HepG2 (cell line): ENCODE results near the gene PRDX5. TPM values are rescaled to one million over a fixed set of nuclear protein-coding genes. Genes with fewer than 3 reads are reported as not detected.
A peak's percentile ranks its signal among the peaks of the same experiment; 100 is the strongest.

Experiments
- CC2D1A ChIP-seq: sonication (generic); formaldehyde crosslinking; IDR thresholded peaks from 2 replicates; pipeline ENCODE4 v1.8.1; 2023; ENCODE audit warnings: mild to moderate bottlenecking, missing genetic modification reagents
- CHCHD3 ChIP-seq: sonication (generic); formaldehyde crosslinking; IDR thresholded peaks from 2 replicates; pipeline ENCODE4 v1.8.0; 2022; ENCODE audit warnings: mild to moderate bottlenecking, missing genetic modification reagents, moderate library complexity
- ELF1 ChIP-seq: sonication (generic); formaldehyde crosslinking; IDR thresholded peaks from 2 replicates; pipeline ENCODE4 v1.4.0; 2020; ENCODE audit warnings: missing genetic modification reagents
- NCOR1 ChIP-seq: fragments of 200-600 bp; sonication (generic); IDR thresholded peaks from 2 replicates; pipeline ENCODE4 v1.7.0; 2017; ENCODE audit warnings: antibody characterized with exemption, low read length, borderline replicate concordance
- NRL ChIP-seq: sonication (generic); formaldehyde crosslinking; IDR thresholded peaks from 2 replicates; pipeline ENCODE4 v1.5.0; 2020; ENCODE audit warnings: missing genetic modification reagents, mild to moderate bottlenecking, moderate library complexity, borderline replicate concordance
- PLRG1 ChIP-seq: fragments of 450-650 bp; conservative IDR thresholded peaks from 2 replicates; pipeline ENCODE4 v1.6.1; 2016
- RAD51 ChIP-seq: fragments of 450-650 bp; IDR thresholded peaks from 2 replicates; pipeline ENCODE4 v1.6.1; 2016; ENCODE audit warnings: borderline replicate concordance
- SCMH1 ChIP-seq: sonication (generic); formaldehyde crosslinking; IDR thresholded peaks from 2 replicates; pipeline ENCODE4 v1.9.0; 2021; ENCODE audit warnings: missing genetic modification reagents, mild to moderate bottlenecking, borderline replicate concordance
- SRF ChIP-seq: IDR thresholded peaks from 2 replicates; pipeline ENCODE4 v1.6.1; 2011; ENCODE audit warnings: mild to moderate bottlenecking, low read depth, low read length, moderate library complexity
- TBL1XR1 ChIP-seq: fragments of 150-350 bp; IDR thresholded peaks from 2 replicates; pipeline ENCODE4 v1.6.1; 2014; ENCODE audit warnings: borderline replicate concordance, low read length; ENCODE audit not compliant: partially characterized antibody
- TBP ChIP-seq: sonication (generic); formaldehyde crosslinking; IDR thresholded peaks from 2 replicates; pipeline ENCODE4 v1.5.0; 2020; ENCODE audit warnings: missing genetic modification reagents
- ZNF121 ChIP-seq: sonication (generic); formaldehyde crosslinking; IDR thresholded peaks from 2 replicates; pipeline ENCODE4 v1.5.0; 2020; ENCODE audit warnings: mild to moderate bottlenecking, missing genetic modification reagents
- ZNF225 ChIP-seq: sonication (generic); formaldehyde crosslinking; IDR thresholded peaks from 2 replicates; pipeline ENCODE4 v1.4.0; 2020; ENCODE audit warnings: mild to moderate bottlenecking, missing genetic modification reagents
- ZNF326 ChIP-seq: sonication (generic); formaldehyde crosslinking; IDR thresholded peaks from 2 replicates; pipeline ENCODE4 v1.4.0; 2020; ENCODE audit warnings: missing genetic modification reagents, borderline replicate concordance
- ZNF549 ChIP-seq: sonication (generic); formaldehyde crosslinking; IDR thresholded peaks from 2 replicates; pipeline ENCODE4 v1.5.0; 2020; ENCODE audit warnings: missing genetic modification reagents
- ZNF552 ChIP-seq: sonication (generic); formaldehyde crosslinking; IDR thresholded peaks from 2 replicates; pipeline ENCODE4 v1.9.0; 2022; ENCODE audit warnings: missing genetic modification reagents, mild to moderate bottlenecking, borderline replicate concordance
- ZNF556 ChIP-seq: sonication (generic); formaldehyde crosslinking; IDR thresholded peaks from 2 replicates; pipeline ENCODE4 v1.4.0; 2020; ENCODE audit warnings: mild to moderate bottlenecking, missing genetic modification reagents, borderline replicate concordance
- ZNF678 ChIP-seq: sonication (generic); formaldehyde crosslinking; IDR thresholded peaks from 2 replicates; pipeline ENCODE4 v1.4.0; 2020; ENCODE audit warnings: mild to moderate bottlenecking, missing genetic modification reagents
- ZNF746 ChIP-seq: sonication (generic); formaldehyde crosslinking; IDR thresholded peaks from 2 replicates; pipeline ENCODE4 v1.8.0; 2022; ENCODE audit warnings: mild to moderate bottlenecking, missing genetic modification reagents
- ZNF891 ChIP-seq: sonication (generic); formaldehyde crosslinking; IDR thresholded peaks from 2 replicates; pipeline ENCODE4 v1.5.0; 2020; ENCODE audit warnings: mild to moderate bottlenecking, missing genetic modification reagents
- polyA plus RNA-seq, 8 experiments: library from polyadenylated mRNA; depleted of rRNA in 3 of 8; stranded (reverse) in 7 of 8; unstranded in 1 of 8; fragments of >200 nt; fragmentation: Illumina TruSeq in 4 of 8; extraction: Trizol in 4 of 8; gene quantifications; 2 replicates each; pipeline versions ENCODE4 v1.2.1 to v1.2.3, GENCODE V29; 2011 to 2016; ENCODE audit warnings: low read depth in 4 of 8, missing spikeins in 1 of 8, mixed read lengths in 1 of 8; ENCODE audit not compliant: insufficient read depth in 1 of 8
- total RNA-seq, 5 experiments: library from RNA; depleted of rRNA; stranded (reverse); fragments of >200 nt; fragmentation: Illumina TruSeq; extraction: Trizol; gene quantifications; 2 replicates each; pipeline ENCODE4 v1.2.3, GENCODE V29; 2016; ENCODE audit warnings: low read depth in 1 of 5
- TF ChIP-seq, protein P1 (sequence below): sonication (generic); formaldehyde crosslinking; IDR thresholded peaks from 2 replicates; pipeline ENCODE4 v1.5.0; 2020; ENCODE audit warnings: missing genetic modification reagents
- TF ChIP-seq, protein P2 (sequence below): sonication (generic); formaldehyde crosslinking; IDR thresholded peaks from 2 replicates; pipeline ENCODE4 v1.4.0; 2020; ENCODE audit warnings: missing genetic modification reagents
- TF ChIP-seq, protein P3 (sequence below): sonication (generic); formaldehyde crosslinking; IDR thresholded peaks from 2 replicates; pipeline ENCODE4 v1.8.1; 2023; ENCODE audit warnings: mild to moderate bottlenecking, missing genetic modification reagents, borderline replicate concordance
- TF ChIP-seq, protein P4 (sequence below): sonication (generic); formaldehyde crosslinking; conservative IDR thresholded peaks from 2 replicates; pipeline ENCODE4 v1.8.1; 2023; ENCODE audit warnings: missing genetic modification reagents
- TF ChIP-seq, protein P5 (sequence below): IDR thresholded peaks from 2 replicates; pipeline ENCODE4 v1.6.1; 2016; ENCODE audit warnings: missing biosample characterization, missing genetic modification reagents, low read depth

PRDX5 gene
- total and polyA plus RNA-seq, 2 of the 13 experiments (the other 11 are each of a cell fraction or from before 2014, with no cell fraction given) = 215 to 311 TPM

DNA sequence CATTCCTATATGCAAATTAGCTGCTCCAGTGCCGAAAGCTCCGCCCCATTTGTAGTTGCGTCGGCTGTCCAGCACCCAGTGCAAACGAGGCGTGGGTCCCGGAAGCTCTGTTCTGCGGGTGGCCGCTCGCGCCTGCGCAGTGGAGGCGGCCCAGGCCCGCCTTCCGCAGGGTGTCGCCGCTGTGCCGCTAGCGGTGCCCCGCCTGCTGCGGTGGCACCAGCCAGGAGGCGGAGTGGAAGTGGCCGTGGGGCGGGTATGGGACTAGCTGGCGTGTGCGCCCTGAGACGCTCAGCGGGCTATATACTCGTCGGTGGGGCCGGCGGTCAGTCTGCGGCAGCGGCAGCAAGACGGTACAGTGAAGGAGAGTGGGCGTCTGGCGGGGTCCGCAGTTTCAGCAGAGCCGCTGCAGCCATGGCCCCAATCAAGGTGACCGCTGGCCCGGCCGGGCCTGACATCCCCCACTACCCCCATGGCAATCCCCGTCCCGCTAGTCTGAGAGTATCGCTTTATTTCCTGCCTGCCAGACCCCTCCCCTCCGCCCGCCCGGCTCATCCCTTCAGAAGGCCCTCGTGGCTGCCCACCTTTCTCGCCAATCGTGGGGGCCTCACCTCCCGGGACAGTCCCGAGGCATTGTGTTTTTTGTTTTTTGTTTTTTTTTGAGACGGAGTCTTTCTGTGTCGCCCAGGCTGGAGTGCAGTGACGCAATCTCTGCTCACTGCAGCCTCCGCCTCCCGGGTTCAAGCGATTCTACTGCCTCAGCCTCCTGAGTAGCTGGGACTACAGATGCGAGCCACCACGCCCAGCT lies at the start of gene PRDX5 (continued):
- TF ChIP-seq CC2D1A (CRISPR knock-in tag) = no peak
- TF ChIP-seq ZNF552 = no peak; the same call in 1 of the 2 replicates
- TF ChIP-seq, protein P1, sequence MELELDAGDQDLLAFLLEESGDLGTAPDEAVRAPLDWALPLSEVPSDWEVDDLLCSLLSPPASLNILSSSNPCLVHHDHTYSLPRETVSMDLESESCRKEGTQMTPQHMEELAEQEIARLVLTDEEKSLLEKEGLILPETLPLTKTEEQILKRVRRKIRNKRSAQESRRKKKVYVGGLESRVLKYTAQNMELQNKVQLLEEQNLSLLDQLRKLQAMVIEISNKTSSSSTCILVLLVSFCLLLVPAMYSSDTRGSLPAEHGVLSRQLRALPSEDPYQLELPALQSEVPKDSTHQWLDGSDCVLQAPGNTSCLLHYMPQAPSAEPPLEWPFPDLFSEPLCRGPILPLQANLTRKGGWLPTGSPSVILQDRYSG (CRISPR knock-in tag) = peak; percentile 45; the same call in 1 of the 2 replicates
- no peak for TF ChIP-seq ZNF121
- TF ChIP-seq, protein P2, sequence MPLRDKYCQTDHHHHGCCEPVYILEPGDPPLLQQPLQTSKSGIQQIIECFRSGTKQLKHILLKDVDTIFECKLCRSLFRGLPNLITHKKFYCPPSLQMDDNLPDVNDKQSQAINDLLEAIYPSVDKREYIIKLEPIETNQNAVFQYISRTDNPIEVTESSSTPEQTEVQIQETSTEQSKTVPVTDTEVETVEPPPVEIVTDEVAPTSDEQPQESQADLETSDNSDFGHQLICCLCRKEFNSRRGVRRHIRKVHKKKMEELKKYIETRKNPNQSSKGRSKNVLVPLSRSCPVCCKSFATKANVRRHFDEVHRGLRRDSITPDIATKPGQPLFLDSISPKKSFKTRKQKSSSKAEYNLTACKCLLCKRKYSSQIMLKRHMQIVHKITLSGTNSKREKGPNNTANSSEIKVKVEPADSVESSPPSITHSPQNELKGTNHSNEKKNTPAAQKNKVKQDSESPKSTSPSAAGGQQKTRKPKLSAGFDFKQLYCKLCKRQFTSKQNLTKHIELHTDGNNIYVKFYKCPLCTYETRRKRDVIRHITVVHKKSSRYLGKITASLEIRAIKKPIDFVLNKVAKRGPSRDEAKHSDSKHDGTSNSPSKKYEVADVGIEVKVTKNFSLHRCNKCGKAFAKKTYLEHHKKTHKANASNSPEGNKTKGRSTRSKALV (CRISPR knock-in tag) = peak; percentile 72; the same call in 1 of the 2 replicates
- TF ChIP-seq SCMH1 (CRISPR knock-in tag) = no peak
- TF ChIP-seq ZNF549 (CRISPR knock-in tag) = no peak
- TF ChIP-seq ZNF326 (CRISPR knock-in tag) = no peak
- peak; percentile 46; the same call in 1 of the 2 replicates for TF ChIP-seq ZNF556 (CRISPR knock-in tag)
- TF ChIP-seq ZNF225 (CRISPR knock-in tag) = no peak
- TF ChIP-seq, protein P3, sequence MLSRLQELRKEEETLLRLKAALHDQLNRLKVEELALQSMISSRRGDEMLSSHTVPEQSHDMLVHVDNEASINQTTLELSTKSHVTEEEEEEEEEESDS (CRISPR knock-in tag) = no peak
- peak; percentile 53; the same call in 1 of the 2 replicates for TF ChIP-seq NRL (CRISPR knock-in tag)
- TF ChIP-seq, protein P4, sequence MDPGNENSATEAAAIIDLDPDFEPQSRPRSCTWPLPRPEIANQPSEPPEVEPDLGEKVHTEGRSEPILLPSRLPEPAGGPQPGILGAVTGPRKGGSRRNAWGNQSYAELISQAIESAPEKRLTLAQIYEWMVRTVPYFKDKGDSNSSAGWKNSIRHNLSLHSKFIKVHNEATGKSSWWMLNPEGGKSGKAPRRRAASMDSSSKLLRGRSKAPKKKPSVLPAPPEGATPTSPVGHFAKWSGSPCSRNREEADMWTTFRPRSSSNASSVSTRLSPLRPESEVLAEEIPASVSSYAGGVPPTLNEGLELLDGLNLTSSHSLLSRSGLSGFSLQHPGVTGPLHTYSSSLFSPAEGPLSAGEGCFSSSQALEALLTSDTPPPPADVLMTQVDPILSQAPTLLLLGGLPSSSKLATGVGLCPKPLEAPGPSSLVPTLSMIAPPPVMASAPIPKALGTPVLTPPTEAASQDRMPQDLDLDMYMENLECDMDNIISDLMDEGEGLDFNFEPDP (CRISPR knock-in tag) = no peak
- TF ChIP-seq RAD51 = no peak
- 0 out of 2 replicates have a peak, but pooled peaks have one; percentile 63 for TF ChIP-seq CHCHD3 (CRISPR knock-in tag)
- peak; percentile 81; the same call in 1 of the 2 replicates for TF ChIP-seq ZNF678 (CRISPR knock-in tag)
- no peak for TF ChIP-seq ZNF891 (CRISPR knock-in tag)
- 0 out of 2 replicates have a peak, but pooled peaks have one; percentile 75 for TF ChIP-seq ZNF746 (CRISPR knock-in tag)
- TF ChIP-seq ELF1 (CRISPR knock-in tag) = no peak; the same call in 1 of the 2 replicates
- TF ChIP-seq, protein P5, sequence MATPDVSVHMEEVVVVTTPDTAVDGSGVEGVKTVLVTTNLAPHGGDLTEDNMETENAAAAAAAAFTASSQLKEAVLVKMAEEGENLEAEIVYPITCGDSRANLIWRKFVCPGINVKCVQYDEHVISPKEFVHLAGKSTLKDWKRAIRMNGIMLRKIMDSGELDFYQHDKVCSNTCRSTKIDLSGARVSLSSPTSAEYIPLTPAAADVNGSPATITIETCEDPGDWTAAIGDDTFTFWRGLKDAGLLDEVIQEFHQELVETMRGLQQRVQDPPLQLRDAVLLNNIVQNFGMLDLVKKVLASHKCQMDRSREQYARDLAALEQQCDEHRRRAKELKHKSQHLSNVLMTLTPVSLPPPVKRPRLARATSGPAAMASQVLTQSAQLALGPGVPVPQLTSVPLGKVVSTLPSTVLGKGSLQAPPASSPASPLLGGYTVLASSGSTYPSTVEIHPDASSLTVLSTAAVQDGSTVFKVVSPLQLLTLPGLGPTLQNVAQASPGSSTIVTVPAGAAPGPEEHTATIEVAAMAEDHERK (CRISPR knock-in tag) = no peak
- no peak for TF ChIP-seq SRF
- TF ChIP-seq PLRG1 = no peak
- no peak for TF ChIP-seq NCOR1
- no peak for TF ChIP-seq TBL1XR1
- no peak for TF ChIP-seq TBP (CRISPR knock-in tag)
